Suppressor macrophage treated with lipopolysaccharide for 1 hour (primary cell): Measurements from ENCODE around the gene PRKCA.
"Not testable (repeated sequence)": the region's sequence is repeated elsewhere in the genome, so short reads cannot be mapped to it uniquely, and the experiment has no call there.

Source experiments
- DNase-seq, 3 donors: peaks; one replicate each; pipeline ENCODE4 v3.0.0-alpha.2; 2020 to 2022

The PRKCA gene

DNA sequence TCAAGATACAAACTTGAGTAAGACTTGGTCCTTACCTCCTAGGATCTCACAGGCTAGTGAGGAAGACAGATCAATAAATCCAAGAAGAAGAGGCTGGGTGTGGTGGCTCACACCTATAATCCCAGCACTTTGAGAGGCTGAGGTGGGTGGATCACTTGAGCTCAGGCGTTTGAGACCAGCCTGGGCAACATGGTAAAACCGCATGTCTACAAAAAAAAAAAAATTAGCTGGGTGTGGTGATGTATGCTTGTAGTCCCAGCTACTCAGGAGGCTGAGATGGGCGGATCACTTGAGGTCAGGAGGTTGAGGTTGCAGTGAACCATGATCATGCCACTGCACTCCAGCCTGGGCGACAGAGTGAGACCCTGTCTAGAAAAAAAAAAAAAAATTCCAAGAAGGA, 423.0 kb downstream of the PRKCA start:
- not testable (repeated sequence) for DNase-seq

DNA sequence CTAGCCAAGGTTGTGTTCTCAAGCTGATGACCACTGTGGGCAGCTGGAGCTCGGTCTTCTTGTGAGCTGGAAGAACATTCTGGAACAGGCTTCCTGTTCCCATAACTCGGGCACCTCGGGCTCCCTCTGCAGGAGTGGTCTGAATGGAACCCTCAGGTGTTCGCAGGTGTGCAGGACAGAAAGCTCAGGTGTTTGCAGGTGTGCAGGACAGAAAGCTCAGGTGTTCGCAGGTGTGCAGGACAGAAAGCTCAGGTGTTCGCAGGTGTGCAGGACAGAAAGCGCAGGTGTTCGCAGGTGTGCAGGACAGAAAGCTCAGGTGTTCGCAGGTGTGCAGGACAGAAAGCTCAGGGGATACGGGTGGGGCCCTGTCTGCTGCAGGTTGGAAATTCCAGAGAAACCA, 423.5 kb downstream of the PRKCA start:
- no peak for DNase-seq

DNA sequence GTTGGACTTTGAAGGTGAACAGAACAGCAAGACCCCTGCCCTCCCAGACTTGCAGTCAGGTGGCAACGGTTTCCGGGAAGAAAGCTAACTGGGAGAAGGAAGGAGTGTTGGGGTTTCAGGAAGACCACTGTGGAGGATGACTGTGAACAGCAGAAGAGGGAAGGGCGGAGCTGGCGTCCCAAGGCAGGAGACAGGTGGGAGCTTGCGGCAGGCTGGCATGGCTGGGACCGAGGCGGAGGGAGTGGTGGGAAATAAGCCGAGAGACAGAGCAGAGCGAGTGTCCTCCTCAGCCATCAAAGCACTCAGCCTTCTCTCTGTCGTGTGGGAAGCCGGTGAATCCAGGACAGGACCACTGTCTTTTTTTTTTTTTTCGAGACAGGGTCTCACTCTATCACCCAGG, 424.0 kb downstream of the PRKCA start:
- DNase-seq, result no peak

DNA sequence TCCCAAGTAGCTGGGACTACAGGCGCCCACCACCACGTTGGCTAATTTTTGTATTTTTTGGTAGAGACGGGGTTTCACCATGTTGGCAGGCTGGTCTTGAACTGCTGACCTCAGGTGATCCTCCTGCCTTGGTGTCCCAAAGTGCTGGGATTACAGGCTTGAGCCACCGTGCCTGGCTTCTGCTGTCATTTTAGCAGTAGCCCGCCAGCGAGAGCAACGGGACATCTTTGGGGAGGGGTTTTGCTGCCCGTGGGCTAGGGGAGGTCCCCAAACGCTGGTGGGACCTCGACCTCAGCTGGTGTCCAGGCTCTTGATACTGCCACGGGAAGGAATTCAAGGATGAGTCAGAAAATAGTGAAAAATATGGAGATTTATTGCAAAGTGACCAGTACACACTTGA, 424.4 kb downstream of the PRKCA start:
- no peak for DNase-seq

DNA sequence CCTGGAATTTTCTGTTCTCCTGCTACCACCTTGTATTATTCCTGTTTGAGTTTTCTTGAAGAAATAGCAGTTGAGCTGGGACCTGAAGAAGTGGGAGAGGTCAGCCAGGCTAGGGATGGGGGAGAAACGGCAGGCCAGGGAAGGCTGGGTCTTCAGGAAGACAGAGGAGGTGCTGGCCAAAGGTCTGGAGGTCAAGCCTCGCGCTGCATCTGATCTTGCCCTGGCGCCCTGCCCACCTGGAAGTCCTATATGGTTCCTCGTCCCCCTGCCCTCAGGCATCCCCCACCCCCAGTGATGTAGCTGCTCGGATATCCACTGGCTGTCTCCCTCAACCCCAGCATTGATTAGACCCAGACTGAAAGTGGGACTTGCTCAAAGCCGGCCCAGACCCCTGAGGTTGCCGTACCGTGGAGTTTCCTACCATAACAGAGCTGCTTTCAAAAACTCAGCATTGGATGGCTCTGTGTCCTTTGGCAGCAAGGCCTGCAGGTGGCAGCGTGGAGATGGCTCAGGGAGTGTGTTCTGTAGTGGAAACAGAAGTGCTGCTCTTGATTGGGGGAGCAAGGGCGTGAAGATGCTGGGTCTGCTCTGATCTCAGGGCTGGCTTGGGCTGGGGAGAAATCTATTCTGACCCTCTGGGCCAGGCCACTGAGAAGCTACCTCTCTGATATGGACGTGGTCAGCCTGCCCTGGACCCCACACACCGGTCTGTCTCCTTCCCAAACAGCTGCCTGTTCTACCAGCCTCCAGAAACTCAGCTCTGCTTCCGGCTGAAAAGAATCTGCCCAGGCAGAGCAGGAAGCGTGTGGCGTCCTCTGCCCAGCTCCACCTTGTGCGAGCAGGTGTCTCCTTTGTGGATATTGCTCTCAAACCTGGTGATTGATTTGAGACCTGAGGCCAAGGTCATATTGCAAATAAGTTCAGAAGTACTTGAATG, 425.5 kb downstream of the PRKCA start:
- peak in 2 of 3 donors; percentile 50 to 51 for DNase-seq

DNA sequence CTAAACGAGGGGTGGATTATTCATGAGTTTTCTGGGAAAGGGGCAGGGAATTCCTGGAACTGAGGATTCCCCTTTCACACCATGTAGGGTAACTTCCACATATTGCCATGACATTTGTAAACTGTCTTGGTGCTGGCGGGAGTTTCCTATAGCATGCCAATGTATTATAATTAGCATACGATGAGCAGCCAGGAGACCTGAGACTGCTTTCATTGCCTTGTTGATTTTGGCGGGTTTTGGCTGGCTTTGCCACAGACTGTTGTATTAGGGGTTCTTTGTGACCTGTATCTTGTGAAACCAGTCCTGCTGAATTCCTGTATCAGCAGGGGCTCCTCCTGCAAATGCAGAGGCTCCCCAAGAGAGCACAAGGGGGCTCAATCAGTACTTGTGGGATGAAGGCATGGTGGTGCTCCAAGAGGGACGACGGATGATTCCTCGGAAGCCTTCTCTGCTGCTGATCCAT, 428.1 kb downstream of the PRKCA start:
- peak; percentile 4 to 49 (median 15) for DNase-seq

DNA sequence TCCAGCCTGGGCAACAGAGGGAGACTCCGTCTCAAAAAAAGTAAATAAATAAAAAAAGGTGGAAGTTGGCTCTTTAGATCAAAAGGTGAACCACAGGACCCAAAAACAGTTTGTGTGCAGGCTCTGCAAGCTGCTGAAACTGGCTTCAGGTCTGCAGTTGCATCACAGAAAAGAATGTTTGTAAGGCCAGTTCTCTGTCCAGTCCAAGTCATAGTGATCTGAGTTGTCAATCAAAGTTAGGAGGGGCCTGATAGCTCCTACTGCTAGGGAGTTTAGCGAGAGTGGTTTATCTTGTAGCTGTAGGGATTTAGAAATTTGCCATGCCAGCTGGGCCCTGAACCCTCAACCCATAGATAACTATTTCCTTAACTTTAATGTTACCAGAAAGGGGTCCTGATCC, 431.3 kb downstream of the PRKCA start:
- DNase-seq, result no peak

DNA sequence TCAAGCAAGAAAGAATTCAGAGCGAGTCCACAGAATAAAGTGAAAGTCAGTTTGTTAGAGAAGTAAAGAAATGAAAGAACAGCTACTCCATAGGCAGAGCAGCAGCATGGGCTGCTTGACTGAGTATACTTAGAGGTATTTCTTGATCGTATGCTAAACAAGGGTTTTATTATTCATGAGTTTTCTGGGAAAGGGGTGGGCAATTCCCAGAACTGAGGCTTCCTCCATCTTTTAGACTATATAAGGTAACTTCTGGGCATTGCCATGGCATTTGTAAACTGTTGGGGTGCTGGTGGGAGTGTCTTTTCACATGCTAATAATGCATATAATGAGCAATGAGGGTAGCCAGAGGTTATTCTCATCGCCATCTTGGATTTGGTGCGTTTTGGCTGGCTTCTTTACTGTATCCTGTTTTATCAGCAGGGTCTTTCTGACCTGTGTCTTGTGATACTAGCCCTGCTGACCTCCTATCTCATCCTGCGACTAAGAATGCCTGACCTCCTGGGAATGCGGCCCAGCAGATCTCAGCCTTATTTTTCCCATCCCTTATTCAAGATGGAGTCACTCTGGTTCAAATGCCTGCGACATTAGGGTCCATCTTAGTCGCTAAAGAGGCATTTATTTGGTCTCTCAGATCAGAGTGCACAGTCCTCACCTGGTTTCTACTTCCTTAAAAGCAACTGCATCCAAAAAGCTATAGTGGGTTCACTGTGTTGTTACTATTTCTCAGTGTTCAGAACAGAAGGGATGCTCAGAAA, 432.0 kb downstream of the PRKCA start:
- DNase-seq, result no peak

DNA sequence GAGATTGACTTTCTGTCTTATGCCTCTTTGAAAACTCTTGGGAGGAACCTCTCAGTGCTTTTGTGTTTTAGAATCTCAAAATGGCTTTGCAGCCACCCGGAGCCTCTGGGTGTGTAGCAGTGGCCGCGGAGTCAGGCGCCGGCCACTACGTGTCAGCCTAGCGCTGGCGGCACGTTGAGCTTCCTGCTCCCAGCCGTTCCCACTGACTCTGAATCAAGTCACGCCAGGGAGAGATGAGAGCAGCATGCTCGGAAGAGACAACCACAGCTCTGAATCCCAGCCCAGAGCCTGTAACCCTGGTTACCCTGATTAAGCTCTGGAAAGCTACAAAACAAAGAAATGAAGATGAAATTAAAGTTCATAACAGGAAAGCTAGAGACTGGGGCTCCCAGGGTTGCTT, 435.1 kb downstream of the PRKCA start:
- DNase-seq, result no peak

DNA sequence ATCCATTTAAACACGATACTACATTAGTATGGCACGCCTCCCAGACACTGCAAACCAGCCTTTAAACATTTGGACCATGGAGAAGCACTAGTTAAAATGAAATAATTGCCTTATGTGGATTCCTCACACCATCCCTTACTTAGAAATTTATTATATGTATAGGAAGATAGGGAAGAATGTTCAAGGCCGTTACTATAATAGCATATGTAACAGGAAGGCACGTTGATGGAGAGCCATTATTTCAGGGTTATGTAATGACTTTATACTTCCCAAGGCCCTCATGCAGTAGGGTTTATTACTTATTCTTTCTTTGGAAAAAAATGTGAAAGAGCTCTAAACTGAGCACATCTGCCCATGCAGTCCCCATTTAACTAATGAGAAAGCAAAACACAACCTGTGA, 435.9 kb downstream of the PRKCA start:
- no peak for DNase-seq

DNA sequence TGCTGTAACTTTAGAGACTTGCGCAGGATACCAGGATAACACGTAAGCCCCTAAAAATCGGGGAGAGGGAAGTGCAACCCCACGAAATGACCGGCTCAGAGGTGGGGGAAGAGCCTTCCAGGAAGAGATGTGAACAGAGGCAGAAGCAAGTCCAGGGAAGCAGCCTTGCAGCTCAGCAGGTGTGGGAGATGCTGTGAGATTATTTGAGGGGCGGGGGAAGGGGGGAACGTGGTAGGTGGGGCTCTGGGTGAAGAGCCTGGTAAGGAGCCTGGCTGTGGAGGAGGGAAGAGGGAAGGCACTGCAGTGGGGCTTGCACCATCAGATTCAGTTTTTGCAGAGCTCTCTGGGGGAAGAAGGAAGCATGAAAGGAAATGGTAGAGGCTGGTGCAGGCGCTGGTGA, 437.1 kb downstream of the PRKCA start:
- DNase-seq, result no peak

DNA sequence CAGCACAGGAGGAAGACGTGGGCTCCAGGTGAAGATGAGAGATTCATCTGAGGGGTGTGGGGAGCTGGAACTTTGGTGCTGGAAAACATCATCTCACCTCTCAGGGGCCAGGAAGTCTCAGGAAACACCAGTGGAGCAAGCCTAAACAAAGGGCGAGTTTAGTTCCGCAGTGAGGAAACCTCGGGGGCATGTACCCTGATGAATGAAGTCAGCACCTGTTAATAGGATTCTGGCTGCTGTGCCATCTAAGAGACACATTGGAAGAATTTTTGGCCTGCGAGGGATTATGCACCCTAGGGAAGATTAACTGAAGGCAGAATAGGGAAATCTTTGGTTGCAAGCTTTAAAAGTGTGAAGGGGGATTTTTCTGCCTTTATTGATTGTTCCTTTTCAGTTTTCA, 437.8 kb downstream of the PRKCA start:
- DNase-seq, result no peak

DNA sequence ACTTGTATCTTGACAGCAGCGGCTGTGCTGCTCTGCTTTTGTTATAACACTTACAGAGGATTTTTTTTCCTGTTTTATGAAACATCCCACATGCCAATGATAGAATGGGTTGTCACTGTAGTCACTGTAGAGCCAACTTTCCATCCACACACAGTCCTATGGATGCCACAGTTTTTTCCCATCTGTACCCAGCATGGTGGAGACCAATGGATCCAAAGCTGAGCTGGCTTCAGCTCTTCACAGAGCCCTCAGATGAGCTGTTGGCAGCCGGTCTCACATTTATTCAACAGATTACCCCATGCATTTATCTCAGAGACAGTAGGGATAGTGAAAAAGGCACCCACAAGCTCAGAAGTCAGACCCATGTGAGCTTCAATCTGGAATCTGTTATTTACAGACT, 441.1 kb downstream of the PRKCA start:
- DNase-seq, result no peak

DNA sequence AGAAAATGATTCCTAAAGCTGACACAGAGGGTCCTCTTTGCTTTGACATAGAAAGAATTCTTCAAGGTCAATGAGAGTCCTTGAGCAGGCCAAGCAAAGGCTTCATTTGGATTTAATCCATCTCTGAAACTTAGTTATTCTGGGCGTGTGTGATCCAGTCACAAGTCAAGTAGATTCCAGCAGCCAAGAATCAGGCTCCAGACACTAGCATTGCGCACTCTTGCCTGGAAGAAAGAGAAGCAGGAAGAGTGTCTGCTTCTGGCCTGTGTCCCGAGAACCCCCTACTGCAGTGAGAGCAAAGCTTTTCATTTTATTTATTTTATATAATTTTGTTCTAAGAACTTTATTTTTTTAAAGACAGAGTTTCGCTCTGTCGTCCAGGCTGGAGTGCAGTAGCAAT, 444.3 kb downstream of the PRKCA start:
- DNase-seq, result no peak

DNA sequence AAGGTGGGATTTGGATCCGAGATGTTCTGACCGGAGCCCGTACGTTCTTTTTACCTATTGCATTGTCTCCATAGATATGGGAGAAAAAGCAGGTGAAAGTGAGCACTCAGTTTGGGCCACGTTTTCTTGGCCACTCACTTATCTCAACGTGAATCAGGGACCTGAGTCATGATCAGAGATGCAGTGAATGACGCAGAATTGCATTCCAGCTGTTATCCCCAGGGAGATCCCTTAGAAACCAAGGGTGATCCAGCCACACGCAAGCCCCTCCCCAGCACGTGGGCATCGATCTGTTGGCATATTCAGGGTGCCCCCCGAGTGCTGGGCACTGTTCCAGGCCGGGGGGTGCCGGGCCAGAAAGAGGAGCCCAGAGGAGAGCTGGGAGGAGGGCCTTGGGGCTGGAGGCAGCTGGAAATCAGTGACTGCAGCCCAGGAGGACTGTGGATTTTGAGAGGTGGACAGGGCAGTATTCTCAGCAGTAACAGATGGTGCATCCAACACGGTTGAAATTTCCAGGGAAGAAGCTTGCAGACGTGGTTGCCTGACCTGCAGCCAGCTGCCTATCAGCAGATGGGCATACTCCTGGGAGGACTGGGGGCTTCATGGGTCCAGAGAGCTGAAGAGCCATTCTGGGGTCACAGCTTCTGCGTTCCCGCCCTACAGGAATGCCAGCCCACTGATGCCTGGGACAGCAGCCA, 445.3 kb downstream of the PRKCA start:
- no peak for DNase-seq

DNA sequence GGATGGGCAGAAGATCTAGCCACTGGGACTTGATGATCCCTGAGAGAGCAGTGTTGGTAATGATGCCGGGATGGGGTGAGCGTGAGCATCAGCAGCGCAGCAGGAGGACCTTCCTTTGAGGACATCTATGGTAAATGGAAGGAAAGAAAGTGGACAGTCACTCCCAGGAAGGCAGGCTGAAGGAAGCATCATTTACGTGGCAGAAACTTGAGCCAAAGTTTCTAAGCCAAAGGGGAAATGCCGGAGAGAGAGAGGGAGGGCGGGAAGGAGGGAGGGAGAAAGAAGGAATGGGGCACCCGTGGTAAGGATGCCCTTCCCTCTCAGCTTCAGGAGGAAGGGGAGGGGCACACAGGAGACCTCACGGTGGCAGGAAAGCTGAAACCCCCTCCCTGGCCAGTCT, 446.2 kb downstream of the PRKCA start:
- DNase-seq, result no peak

DNA sequence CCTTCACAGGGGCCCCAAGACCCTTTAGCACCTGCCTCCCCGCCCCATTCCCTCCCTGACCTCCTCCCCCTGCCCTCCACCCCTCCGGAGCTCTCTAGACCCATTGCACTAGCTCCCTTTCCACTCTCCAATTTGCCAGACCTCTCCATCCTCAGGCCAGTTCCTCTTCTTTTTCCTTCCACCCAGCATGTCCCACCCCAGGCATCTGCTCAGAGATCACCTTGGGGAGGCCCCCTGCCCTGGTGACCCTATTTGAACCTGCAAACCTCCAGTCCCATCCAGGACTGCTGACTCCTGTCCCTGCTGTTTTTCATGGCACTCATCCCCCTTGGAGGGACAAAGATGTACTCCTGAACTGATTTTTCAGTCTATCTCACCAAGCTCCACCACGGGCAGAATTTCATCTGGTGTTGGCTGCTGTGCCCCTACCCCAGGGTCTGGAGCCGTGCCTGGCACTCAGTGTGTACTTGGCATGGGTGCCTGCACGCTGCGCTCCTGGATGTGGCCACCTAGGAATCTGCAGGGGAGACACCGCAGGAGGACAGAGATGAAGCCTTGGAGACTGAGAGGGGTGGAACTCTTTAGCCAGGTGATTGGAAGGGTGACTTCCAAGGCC, 446.9 kb downstream of the PRKCA start:
- no peak for DNase-seq

DNA sequence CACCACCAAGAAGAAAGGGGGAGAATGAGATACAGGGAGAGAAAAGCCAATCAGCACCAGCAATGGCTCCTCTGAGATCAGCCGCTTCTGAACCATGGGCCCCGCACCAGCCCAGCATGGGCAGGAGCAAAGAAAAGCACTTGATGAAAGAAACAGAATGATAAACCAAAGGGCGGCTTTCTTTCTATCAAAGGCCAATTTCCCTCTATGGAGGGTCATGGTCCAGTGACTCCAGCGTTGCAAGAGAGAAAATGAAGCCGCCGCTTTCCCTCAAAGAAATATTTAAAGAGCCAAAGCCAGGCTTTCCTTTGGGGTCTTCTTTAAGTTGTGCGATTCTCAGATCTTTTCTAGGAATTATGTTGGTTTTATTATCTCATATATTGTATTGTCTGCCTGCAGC, 447.7 kb downstream of the PRKCA start:
- no peak for DNase-seq

DNA sequence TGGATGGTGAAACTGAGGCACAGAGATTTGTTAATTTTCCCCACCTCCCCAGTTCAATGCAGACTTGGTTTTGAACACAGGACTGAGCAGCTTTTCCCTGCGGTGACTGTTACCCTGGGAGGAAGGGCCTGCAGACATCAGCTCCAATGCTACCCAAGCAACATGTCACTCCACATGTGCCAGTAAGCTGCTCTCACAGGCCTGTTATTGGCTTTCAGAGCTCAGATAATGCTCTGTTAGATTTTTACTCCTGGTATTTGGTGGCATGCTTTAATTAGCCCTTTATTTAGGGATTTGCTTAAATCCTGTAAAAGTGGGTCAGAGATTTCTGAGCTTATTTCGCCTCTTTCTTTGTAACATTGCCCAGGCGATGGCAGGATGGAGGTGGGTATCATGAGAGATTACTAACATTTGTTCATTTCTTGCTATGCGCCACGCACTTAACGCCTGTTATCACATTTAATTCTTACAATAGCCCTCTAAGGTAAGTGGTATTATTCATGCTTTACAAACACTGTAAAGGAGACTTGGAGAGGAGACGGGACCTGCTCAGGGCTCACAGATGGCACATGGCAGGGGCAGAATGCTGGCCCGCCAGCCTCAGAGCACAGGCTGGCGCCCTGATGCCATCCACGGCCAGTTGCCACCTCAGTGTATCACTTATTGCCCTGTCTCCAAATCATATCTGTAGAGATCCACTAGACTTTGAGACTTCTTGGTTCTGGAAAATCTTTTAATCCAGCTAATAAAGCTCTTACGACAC, 448.5 kb downstream of the PRKCA start:
- DNase-seq, result no peak

DNA sequence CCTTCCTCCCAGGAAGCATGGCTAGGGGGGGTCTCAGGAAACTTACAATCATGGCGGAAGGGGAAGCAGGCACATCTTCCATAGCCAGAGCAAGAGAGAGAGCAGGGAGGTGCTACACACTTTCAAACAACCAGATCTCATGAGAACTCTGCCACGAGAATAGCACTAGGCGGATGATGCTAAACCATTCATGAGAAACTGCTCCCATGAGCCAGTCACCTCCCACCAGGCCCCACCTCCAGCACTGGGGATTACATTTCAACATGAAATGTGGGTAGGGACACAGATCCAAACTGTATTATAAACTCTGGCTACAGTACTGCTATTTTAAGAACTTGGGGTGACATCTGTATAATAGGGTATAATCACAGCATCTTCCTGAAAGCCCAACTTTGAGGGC, 449.4 kb downstream of the PRKCA start:
- DNase-seq, result no peak

DNA sequence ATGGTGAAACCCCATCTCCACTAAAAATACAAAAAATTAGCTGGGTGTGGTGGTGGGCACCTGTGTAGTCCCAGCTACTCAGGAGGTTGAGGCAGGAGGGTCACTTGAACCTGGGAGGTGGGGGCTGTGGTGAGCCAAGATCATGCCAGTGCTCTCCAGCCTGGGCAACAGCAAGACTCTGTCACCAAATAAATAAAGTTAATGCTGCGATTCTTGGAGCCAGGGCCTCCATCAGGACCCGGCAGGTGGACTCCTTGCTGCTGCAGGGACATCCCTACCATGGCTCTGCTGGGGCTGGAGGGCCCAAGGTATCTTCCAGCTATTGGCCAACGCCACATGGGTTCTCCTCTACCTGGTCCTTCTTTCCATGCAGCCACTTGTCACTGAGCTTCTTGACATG, 450.0 kb downstream of the PRKCA start:
- no peak for DNase-seq
